PFSK-1 (cell line): ENCODE data around the gene PCDHAC2.

Experiments used
- REST ChIP-seq, 2 experiments: IDR thresholded peaks; 2 replicates each; pipeline versions ENCODE4 v1.6.1 to v1.8.0; 2011 to 2012; ENCODE audit warnings: low read depth in 2 of 2, low read length in 2 of 2, control low read depth in 1 of 2, inconsistent platforms in 1 of 2, mild to moderate bottlenecking in 1 of 2, moderate library complexity in 1 of 2; ENCODE audit not compliant: insufficient read depth in 1 of 2
- TAF1 ChIP-seq: IDR thresholded peaks from 2 replicates; pipeline ENCODE4 v1.6.1; 2012; ENCODE audit warnings: low read length, control low read depth, borderline replicate concordance; ENCODE audit not compliant: insufficient read depth

GRCh38 chr5:141002605-141002965, 36.3 kb downstream of the PCDHAC2 start:
- no peak for TF ChIP-seq TAF1
- TF ChIP-seq REST (IDR thresholded peaks at IDR 0.05; ENCODE audit: insufficient read depth in 1 of 2, low read depth in 2 of 2, low read length in 2 of 2) = no peak
